Tibial nerve (tissue), 4 donors: ENCODE measurements around the gene SAA1.
"Not testable (repeated sequence)": the region's sequence is repeated elsewhere in the genome, so short reads cannot be mapped to it uniquely, and the experiment has no call there.

Experiments
- EP300 ChIP-seq, 2 donors: sonication (generic); formaldehyde crosslinking; IDR thresholded peaks; one replicate each; pipeline ENCODE4 v1.6.1; 2017; ENCODE audit warnings: antibody characterized with exemption in 2 of 2, mild to moderate bottlenecking in 1 of 2
- POLR2A ChIP-seq, 2 donors: fragments of 450-650 bp; IDR thresholded peaks; one replicate each; pipeline ENCODE4 v1.6.1; 2017; ENCODE audit warnings: antibody characterized with exemption in 2 of 2, mild to moderate bottlenecking in 2 of 2, moderate library complexity in 2 of 2
- TF ChIP-seq, protein P1 (sequence below), 5 experiments: fragments of 200-600 bp in 3 of 5; fragments of 450-650 bp in 2 of 5; sonication (generic) in 3 of 5; IDR thresholded peaks; one replicate each; pipeline ENCODE4 v1.5.1; 2016 to 2019; ENCODE audit warnings: antibody characterized with exemption in 5 of 5, mild to moderate bottlenecking in 3 of 5, moderate library complexity in 2 of 5

DNA sequence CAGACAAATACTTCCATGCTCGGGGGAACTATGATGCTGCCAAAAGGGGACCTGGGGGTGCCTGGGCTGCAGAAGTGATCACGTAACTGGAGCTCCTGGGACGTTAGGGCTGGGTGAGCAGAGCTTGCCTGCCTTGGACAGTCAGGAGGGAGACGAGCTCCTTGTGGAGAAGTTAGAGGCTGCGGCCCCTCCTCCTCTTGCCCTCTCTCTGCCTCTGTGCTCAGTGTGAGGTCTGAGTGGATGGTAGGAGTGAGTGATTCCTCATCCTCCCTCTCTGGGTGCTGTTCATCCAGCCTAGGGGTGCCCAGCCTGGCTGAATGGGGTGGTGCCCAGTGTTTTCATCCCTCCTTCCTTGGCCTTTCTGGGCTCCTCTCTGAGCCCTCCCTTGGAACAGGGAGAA is 3.2 kb downstream of the SAA1 start:
- TF ChIP-seq, protein P1, sequence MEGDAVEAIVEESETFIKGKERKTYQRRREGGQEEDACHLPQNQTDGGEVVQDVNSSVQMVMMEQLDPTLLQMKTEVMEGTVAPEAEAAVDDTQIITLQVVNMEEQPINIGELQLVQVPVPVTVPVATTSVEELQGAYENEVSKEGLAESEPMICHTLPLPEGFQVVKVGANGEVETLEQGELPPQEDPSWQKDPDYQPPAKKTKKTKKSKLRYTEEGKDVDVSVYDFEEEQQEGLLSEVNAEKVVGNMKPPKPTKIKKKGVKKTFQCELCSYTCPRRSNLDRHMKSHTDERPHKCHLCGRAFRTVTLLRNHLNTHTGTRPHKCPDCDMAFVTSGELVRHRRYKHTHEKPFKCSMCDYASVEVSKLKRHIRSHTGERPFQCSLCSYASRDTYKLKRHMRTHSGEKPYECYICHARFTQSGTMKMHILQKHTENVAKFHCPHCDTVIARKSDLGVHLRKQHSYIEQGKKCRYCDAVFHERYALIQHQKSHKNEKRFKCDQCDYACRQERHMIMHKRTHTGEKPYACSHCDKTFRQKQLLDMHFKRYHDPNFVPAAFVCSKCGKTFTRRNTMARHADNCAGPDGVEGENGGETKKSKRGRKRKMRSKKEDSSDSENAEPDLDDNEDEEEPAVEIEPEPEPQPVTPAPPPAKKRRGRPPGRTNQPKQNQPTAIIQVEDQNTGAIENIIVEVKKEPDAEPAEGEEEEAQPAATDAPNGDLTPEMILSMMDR (IDR thresholded peaks at IDR 0.05): not testable (repeated sequence)
- TF ChIP-seq POLR2A, EP300 (IDR thresholded peaks at IDR 0.05): not testable (repeated sequence)
